SK-N-SH (cell line): ENCODE data around the gene KCNIP4. TPM values are rescaled to one million over a fixed set of nuclear protein-coding genes. Genes with fewer than 3 reads are reported as not detected.

ENCODE experiments used
- CTCF ChIA-PET: fragments of 300-600, 350-600 bp; formaldehyde crosslinking; extraction: SDS; loops from one replicate; lab custom pipeline; 2021; lab: Yijun Ruan, JAX
- POLR2A ChIA-PET: fragments of 350-600 bp; sonication (Branson Sonifier 250); formaldehyde crosslinking; extraction: SDS; loops from one replicate; lab custom pipeline; 2020; ENCODE audit warnings: antibody characterized with exemption, inconsistent platforms; lab: Yijun Ruan, JAX
- DNase-seq: peaks from one replicate; pipeline ENCODE4 v3.0.0; 2012
- H2AFZ ChIP-seq: fragments of 200-600 bp; sonication (generic); 2 replicates; pipeline ENCODE4 v1.8.1; 2016; ENCODE audit warnings: antibody characterized with exemption, mild to moderate bottlenecking, low read depth
- H3F3A ChIP-seq: fragments of 200-600 bp; sonication (generic); replicated peaks from 2 replicates; pipeline ENCODE3; 2016; ENCODE audit warnings: antibody characterized with exemption, mild to moderate bottlenecking; ENCODE audit not compliant: insufficient read depth
- H3K27ac ChIP-seq, 2 experiments: fragments of 200-500 bp in 1 of 2; fragments of 200-600 bp in 1 of 2; sonication (Bioruptor generic) in 1 of 2; sonication (generic), shearing (Covaris generic) in 1 of 2; 2 replicates each; pipeline versions ENCODE4 v1.5.1 to v1.6.1; 2014 to 2016; ENCODE audit warnings: low read depth in 2 of 2, inconsistent platforms in 1 of 2, low read length in 1 of 2, mild to moderate bottlenecking in 1 of 2, mixed read lengths in 1 of 2
- H3K27me3 ChIP-seq: fragments of 200-600 bp; sonication (generic), shearing (Covaris generic); 2 replicates; pipeline ENCODE4 v1.6.1; 2016; ENCODE audit warnings: mixed run types; ENCODE audit not compliant: insufficient read depth
- H3K36me3 ChIP-seq, 2 experiments: fragments of 200-500 bp in 1 of 2; fragments of 200-600 bp in 1 of 2; sonication (Bioruptor generic) in 1 of 2; sonication (generic) in 1 of 2; replicated peaks in 1 of 2; 2 replicates each; pipeline versions ENCODE3 to v1.5.1; 2014 to 2016; ENCODE audit warnings: low read length in 1 of 2, mild to moderate bottlenecking in 1 of 2; ENCODE audit not compliant: insufficient read depth in 2 of 2, control insufficient read depth in 1 of 2
- H3K4me1 ChIP-seq, 2 experiments: fragments of 200-500 bp in 1 of 2; fragments of 200-600 bp in 1 of 2; sonication (Bioruptor generic) in 1 of 2; sonication (generic), shearing (Covaris generic) in 1 of 2; 2 replicates each; pipeline versions ENCODE4 v1.5.1 to v1.6.1; 2014 to 2016; ENCODE audit warnings: low read depth in 1 of 2, low read length in 1 of 2, mixed run types in 1 of 2; ENCODE audit not compliant: insufficient read depth in 2 of 2, control insufficient read depth in 1 of 2
- H3K4me2 ChIP-seq: fragments of 200-600 bp; sonication (generic), shearing (Covaris generic); 2 replicates; pipeline ENCODE4 v1.6.1; 2017; ENCODE audit warnings: mixed run types
- H3K4me3 ChIP-seq, 2 experiments: fragments of 200-500 bp in 1 of 2; fragments of 200-600 bp in 1 of 2; sonication (Bioruptor generic) in 1 of 2; sonication (generic), shearing (Covaris generic) in 1 of 2; 2 replicates each; pipeline versions ENCODE4 v1.5.1 to v1.8.1; 2014 to 2016; ENCODE audit warnings: low read depth in 2 of 2, inconsistent platforms in 1 of 2, low read length in 1 of 2, mild to moderate bottlenecking in 1 of 2, mixed read lengths in 1 of 2, moderate library complexity in 1 of 2
- H3K79me2 ChIP-seq: fragments of 200-600 bp; sonication (generic); 2 replicates; pipeline ENCODE4 v1.8.1; 2017; ENCODE audit warnings: mild to moderate bottlenecking; ENCODE audit not compliant: insufficient read depth
- H3K9ac ChIP-seq: fragments of 200-600 bp; sonication (generic); 2 replicates; pipeline ENCODE4 v1.6.1; 2017; ENCODE audit warnings: mixed run types
- H3K9me2 ChIP-seq: fragments of 200-600 bp; sonication (generic); 2 replicates; pipeline ENCODE4 v1.6.1; 2017; ENCODE audit warnings: mixed run types
- H3K9me3 ChIP-seq: fragments of 200-600 bp; sonication (generic); 2 replicates; pipeline ENCODE4 v1.6.1; 2017; ENCODE audit warnings: mixed run types, mild to moderate bottlenecking, moderate library complexity
- H4K20me1 ChIP-seq: fragments of 200-600 bp; sonication (generic); 2 replicates; pipeline ENCODE4 v1.6.1; 2017; ENCODE audit warnings: mild to moderate bottlenecking, mixed run types; ENCODE audit not compliant: insufficient read depth
- CHD2 ChIP-seq: fragments of 150-350 bp; IDR thresholded peaks from 2 replicates; pipeline ENCODE4 v1.6.1; 2018; ENCODE audit warnings: low read length; ENCODE audit not compliant: partially characterized antibody
- ELF1 ChIP-seq: IDR thresholded peaks from 2 replicates; pipeline ENCODE4 v1.4.0; 2012
- FOXJ3 ChIP-seq: sonication (generic); formaldehyde crosslinking; IDR thresholded peaks from 2 replicates; pipeline ENCODE4 v1.5.1; 2020; ENCODE audit warnings: mild to moderate bottlenecking, missing genetic modification reagents
- GABPA ChIP-seq: IDR thresholded peaks from 2 replicates; pipeline ENCODE4 v1.4.0; 2012; ENCODE audit warnings: low read depth, mild to moderate bottlenecking
- GATA2 ChIP-seq: sonication (generic); formaldehyde crosslinking; IDR thresholded peaks from 2 replicates; pipeline ENCODE4 v1.5.0; 2020; ENCODE audit warnings: mild to moderate bottlenecking, missing genetic modification reagents
- MEF2A ChIP-seq: IDR thresholded peaks from 2 replicates; pipeline ENCODE4 v1.4.0; 2012; ENCODE audit warnings: low read depth, borderline replicate concordance
- TAF1 ChIP-seq: IDR thresholded peaks from 2 replicates; pipeline ENCODE4 v1.6.1; 2012; ENCODE audit warnings: low read depth, mild to moderate bottlenecking, low read length, moderate library complexity, borderline replicate concordance
- TCF12 ChIP-seq: IDR thresholded peaks from 2 replicates; pipeline ENCODE4 v1.4.0; 2012
- YY1 ChIP-seq: IDR thresholded peaks from 2 replicates; pipeline ENCODE4 v1.4.0; 2012; ENCODE audit warnings: low read depth, mild to moderate bottlenecking
- WGBS: methylation state at CpG from one replicate; pipeline ENCODE4 v1.1.6; 2017; ENCODE audit warnings: low lambda C conversion rate; 5-methylcytosine and 5-hydroxymethylcytosine counted together
- polyA plus RNA-seq, 3 experiments: library from polyadenylated mRNA; depleted of rRNA; stranded (reverse); fragments of >200 nt; gene quantifications; 2 replicates each; pipeline ENCODE4 v1.2.3, GENCODE V29; 2012
- TF ChIP-seq, protein P1 (sequence below): IDR thresholded peaks from 2 replicates; pipeline ENCODE4 v1.4.0; 2012; ENCODE audit warnings: low read depth
- TF ChIP-seq, protein P2 (sequence below): IDR thresholded peaks from 2 replicates; pipeline ENCODE4 v1.4.0; 2012; ENCODE audit warnings: low read depth, borderline replicate concordance
- TF ChIP-seq, protein P3 (sequence below): fragments of 150-350 bp; IDR thresholded peaks from 2 replicates; pipeline ENCODE4 v1.6.1; 2017; ENCODE audit warnings: antibody characterized with exemption, low read length, low read depth, borderline replicate concordance

The KCNIP4 gene
- polyA plus RNA-seq, 1 of the 3 experiments (the other 2 are of a cell fraction) = 0.18 TPM

DNA sequence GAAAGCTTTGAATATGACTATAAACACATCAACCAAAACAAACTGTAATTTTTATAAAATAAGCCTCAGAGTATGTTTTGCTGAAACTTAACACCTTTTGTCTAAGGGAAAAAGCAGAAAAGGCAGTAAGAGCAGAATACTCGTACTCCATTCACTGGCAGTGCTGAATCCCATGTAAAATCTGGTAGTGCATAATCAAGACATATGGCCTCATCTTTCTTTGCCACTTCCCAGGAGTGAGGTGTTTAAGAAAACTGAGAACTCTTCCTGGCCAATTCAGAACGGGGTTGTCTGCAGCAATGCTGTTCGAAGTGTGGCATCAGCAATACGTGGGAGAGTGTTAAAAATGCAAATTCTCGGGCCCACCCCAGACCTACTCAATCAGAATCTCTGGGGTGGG is 946.3 kb downstream of the KCNIP4 start:
- H2AFZ ChIP-seq = no peak overlapping the region
- CTCF ChIA-PET = no interaction called here
- H3K9me3 ChIP-seq = no peaks in the 10 kb centered on the region
- no peak overlapping the region for H3K27ac ChIP-seq
- H3K4me2 ChIP-seq = no peak overlapping the region
- TF ChIP-seq GATA2 (CRISPR knock-in tag) (no peak), TCF12 (no peak), FOXJ3 (CRISPR knock-in tag) (no peak), YY1 (no peak)
- no peaks in the 10 kb centered on the region for H3K4me1 ChIP-seq
- DNase-seq = no peak
- H3K4me3 ChIP-seq = no peak overlapping the region
- no peak overlapping the region for H3K9ac ChIP-seq
- H3K27me3 ChIP-seq = no peaks in the 10 kb centered on the region
- no peaks in the 10 kb centered on the region for H3F3A ChIP-seq
- H3K36me3 ChIP-seq = no peaks in the 10 kb centered on the region
- no peaks in the 10 kb centered on the region for H4K20me1 ChIP-seq
- POLR2A ChIA-PET = no interaction called here
- no peaks in the 10 kb centered on the region for H3K9me2 ChIP-seq
- WGBS = 62% methylated on average over 5 of the region's 5 CpGs
- no peaks in the 10 kb centered on the region for H3K79me2 ChIP-seq

DNA sequence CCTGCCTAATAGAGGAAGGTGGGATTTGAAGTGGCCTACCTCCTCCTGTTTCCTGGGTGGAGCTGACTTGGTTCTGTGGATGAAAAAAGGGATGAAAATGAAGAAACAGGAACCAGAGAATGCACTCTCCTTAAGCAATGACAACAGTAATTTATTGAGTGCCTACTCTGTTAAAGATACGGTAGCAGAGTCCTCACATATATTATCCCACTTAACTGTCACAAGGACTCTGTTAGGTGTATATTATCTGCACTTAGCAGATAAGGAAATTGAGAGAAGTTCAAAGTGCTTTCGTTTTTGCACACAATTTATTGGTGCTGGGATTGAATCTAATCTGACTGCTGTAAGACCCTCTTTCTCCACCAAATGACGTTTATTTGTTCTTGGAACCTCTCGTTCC is 947.1 kb downstream of the KCNIP4 start:
- WGBS = 57% methylated on average over 4 of the region's 4 CpGs
- H3K4me1 ChIP-seq = no peaks in the 10 kb centered on the region
- POLR2A ChIA-PET = no interaction called here
- no peaks in the 10 kb centered on the region for H3K36me3 ChIP-seq
- H3K27ac ChIP-seq = no peak overlapping the region
- H3K9ac ChIP-seq = no peak overlapping the region
- H3F3A ChIP-seq = no peaks in the 10 kb centered on the region
- H3K4me2 ChIP-seq = no peak overlapping the region
- no peak for DNase-seq
- no peaks in the 10 kb centered on the region for H3K79me2 ChIP-seq
- no peak for TF ChIP-seq GABPA
- no peak for TF ChIP-seq ELF1
- TF ChIP-seq YY1 = no peak
- no peak for TF ChIP-seq TAF1
- TF ChIP-seq, protein P1, sequence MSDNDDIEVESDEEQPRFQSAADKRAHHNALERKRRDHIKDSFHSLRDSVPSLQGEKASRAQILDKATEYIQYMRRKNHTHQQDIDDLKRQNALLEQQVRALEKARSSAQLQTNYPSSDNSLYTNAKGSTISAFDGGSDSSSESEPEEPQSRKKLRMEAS = no peak
- no peak for TF ChIP-seq MEF2A
- TF ChIP-seq, protein P2, sequence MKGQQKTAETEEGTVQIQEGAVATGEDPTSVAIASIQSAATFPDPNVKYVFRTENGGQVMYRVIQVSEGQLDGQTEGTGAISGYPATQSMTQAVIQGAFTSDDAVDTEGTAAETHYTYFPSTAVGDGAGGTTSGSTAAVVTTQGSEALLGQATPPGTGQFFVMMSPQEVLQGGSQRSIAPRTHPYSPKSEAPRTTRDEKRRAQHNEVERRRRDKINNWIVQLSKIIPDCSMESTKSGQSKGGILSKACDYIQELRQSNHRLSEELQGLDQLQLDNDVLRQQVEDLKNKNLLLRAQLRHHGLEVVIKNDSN = no peak
- TF ChIP-seq CHD2 = no peak
- TF ChIP-seq, protein P3, sequence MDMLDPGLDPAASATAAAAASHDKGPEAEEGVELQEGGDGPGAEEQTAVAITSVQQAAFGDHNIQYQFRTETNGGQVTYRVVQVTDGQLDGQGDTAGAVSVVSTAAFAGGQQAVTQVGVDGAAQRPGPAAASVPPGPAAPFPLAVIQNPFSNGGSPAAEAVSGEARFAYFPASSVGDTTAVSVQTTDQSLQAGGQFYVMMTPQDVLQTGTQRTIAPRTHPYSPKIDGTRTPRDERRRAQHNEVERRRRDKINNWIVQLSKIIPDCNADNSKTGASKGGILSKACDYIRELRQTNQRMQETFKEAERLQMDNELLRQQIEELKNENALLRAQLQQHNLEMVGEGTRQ = no peak
- no peak overlapping the region for H2AFZ ChIP-seq
- CTCF ChIA-PET = no interaction called here
- no peak overlapping the region for H3K4me3 ChIP-seq
- H3K27me3 ChIP-seq = no peaks in the 10 kb centered on the region
- H3K9me2 ChIP-seq = no peaks in the 10 kb centered on the region
- no peaks in the 10 kb centered on the region for H3K9me3 ChIP-seq
- no peaks in the 10 kb centered on the region for H4K20me1 ChIP-seq
